Measurements from ENCODE around the gene CCDC9.
"Not testable (repeated sequence)": the region's sequence is repeated elsewhere in the genome, so short reads cannot be mapped to it uniquely, and the experiment has no call there.

The CCDC9 gene

DNA sequence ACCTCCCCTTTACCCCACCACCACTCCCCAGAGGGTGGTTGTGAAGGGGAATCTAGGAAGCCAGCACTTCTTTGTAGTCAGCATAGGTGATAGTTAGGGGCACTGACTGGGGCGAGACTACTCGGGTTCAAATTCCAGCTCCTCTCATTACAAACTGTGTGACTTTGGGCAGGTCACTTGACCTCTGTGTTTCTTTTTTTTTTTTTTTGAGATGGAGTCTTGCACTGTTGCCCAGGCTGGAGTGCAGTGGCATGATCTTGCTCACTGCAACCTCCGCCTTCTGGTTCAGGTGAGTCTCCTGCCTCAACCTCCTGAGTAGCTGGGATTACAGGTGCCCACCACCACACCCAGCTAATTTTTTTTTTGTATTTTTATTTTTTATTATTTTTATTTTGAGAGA is 20.2 kb downstream of the CCDC9 start:
- not testable (repeated sequence) for DNase-seq (ENCODE audit: low read depth); H3K4me3 ChIP-seq (ENCODE audit: low read depth, low read length)

DNA sequence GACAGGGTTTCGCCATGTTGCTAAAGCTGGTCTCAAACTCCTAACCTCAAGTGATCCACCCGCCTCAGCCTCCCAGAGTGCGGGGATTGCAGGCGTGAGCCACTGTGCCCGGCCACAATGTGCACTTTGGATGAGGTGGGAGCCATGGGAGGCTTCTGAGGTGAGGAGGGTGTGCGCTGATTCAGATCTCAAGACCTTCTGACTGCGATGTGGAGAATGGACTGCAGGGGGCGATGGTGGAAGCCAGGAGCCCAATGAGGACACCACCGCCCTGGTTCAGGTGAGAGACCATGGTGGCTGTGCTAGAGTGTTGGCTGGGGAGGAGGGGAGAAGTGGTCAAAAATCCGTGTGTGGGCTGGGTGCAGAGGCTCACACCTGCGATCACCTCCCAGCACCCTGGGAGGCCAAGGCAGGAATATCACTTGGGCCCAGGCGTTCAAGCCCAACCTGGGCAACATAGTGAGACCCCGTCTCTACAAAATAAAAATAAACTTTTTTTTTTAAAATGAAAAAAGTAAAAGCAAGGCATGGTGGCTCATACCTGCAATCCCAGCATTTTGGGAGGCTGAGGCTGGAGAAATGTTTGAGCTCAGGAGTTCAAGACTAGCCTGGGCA is 24.0 kb downstream of the CCDC9 start:
- DNase-seq (ENCODE audit: low read depth) = no peak
- no peak overlapping the region for H3K4me3 ChIP-seq (ENCODE audit: low read depth, low read length)

- no peak overlapping the region for H3K4me3 ChIP-seq (ENCODE audit: low read depth, low read length)
- no peak for DNase-seq (ENCODE audit: low read depth)
Measured at GRCh38 chr19:47283405-47284059, 27.2 kb downstream of the CCDC9 start.

DNA sequence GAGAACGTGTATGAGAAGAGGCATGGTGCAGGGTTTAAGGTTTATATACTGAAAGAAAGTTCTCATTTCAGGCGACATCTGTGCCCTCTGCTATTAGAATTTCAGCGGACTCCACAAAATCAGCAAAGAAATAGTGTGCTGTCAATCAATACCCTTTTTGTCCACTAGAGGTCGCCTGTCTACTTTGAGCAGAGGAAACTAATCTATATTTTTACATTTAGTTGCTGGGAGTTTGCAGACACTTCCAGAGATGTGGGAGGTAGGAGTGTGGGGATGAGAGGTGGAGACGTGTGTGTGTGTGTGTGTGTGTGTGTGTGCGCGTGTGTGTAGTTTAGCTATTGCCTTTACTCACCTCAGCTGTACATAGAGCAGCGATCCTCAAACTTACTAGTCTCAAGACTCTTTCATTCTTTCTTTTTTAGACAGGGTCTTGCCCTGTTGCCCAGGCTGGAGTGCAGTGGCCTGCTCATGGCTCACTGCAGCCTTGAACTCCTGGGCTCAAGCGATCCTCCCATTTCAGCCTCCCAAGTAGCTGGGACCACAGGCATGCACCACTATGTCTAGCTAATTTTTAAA is 28.1 kb downstream of the CCDC9 start:
- no peak overlapping the region for H3K4me3 ChIP-seq (ENCODE audit: low read depth, low read length)
- no peak for DNase-seq (ENCODE audit: low read depth)

DNA sequence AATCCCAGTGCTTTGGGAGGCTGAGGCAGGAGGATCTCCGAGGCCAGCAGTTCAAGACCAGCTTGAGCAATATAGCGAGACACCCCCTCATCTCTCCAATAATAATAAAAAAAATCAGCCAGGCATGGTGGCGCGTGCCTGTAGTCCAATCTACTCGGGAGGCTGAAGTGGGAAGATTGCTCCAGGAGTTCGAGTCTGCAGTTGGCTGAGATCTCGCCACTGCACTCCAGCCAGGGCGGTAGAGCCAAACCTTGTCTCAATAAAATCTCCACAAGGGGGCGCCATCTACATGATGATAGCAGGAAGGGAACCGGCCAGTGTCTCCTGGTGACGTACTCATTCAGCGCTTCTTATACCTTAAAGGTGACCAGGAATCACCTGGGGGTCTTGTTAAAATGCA is 39.7 kb downstream of the CCDC9 start:
- DNase-seq (ENCODE audit: low read depth) = no peak
- H3K4me3 ChIP-seq (ENCODE audit: low read depth, low read length) = no peak overlapping the region

DNA sequence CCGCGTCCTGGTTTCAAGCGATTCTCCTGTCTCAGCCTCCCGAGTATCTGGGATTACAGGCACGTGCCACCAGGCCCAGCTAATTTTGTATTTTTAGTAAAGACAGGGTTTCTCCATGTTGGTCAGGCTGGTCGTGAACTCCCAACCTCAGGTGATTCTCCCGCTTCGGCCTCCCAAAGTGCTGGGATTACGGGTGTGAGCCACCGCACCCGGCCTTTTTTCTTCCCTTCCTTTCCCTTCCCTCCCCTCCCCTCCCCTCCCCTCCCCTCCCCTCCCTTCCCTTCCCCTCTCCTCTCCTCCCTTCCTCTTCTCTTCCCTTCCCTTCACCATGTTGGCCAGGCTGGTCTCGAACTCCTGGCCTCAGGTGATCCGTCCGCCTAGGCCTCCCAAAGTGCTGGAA is 44.5 kb downstream of the CCDC9 start:
- not testable (repeated sequence) for H3K4me3 ChIP-seq (ENCODE audit: low read depth, low read length); DNase-seq (ENCODE audit: low read depth)

DNA sequence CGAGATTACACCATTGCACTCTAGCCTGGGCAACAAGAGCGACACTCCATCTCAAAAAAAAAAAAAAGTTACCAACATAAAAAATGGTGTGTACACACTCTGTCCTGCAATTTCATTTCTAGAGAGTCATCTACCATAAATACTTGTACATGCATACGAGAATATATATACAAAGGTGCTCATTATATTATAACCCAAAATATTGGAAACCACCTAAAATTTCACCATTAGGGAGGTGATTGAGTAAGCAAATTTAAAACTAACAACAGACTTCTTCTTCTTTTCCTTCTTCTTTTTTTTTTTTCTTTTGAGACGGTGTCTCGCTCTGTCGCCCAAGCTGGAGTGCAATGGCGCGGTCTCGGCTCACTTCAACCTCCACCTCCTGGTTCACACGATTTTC is 45.9 kb downstream of the CCDC9 start:
- H3K4me3 ChIP-seq (ENCODE audit: low read depth, low read length) = no peak overlapping the region
- no peak for DNase-seq (ENCODE audit: low read depth)

DNA sequence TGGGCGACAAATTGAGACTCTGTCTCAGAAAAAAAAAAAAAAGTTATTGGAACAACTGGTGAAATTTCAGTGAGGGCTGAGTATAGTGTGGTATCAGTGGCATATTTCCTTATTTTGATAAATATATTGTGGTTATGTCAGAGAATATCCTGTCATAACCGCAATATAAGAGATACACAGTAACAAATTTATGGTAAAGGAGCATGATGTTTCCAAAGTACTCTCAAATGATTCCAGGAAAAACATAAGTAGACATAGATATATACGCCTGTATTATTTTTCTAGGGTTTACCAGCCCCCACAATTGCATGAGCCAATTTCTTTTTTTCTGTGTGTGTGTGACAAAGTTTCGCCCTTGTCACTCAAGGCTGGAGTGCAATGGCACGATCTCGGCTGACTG is 47.6 kb downstream of the CCDC9 start:
- no peak overlapping the region for H3K4me3 ChIP-seq (ENCODE audit: low read depth, low read length)
- DNase-seq (ENCODE audit: low read depth) = no peak

GRCh38 chr19:47305309-47305751 is 49.0 kb downstream of the CCDC9 start:
- no peak overlapping the region for H3K4me3 ChIP-seq (ENCODE audit: low read depth, low read length)
- peak; percentile 88 for DNase-seq (ENCODE audit: low read depth)

DNA sequence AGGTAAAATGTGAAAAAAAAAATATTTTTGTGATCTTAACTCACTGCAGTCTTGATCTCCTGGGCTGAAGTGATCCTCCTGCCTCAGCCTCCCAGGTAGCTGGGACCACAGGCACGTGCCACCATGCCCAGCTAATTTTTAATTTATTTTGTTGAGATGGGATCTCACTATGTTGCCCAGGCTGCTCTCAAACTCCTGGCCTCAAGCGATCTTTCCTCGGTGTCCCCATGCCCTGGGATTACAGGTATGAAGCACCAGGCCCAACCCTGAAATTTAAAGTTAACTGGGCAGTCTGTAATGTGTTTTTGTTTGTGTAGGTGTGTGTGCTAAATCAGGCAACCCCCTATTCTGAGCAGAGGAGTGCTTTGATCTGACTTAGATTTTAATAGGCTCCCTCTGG is 50.0 kb downstream of the CCDC9 start:
- DNase-seq (ENCODE audit: low read depth) = no peak
- H3K4me3 ChIP-seq (ENCODE audit: low read depth, low read length) = no peak overlapping the region

DNA sequence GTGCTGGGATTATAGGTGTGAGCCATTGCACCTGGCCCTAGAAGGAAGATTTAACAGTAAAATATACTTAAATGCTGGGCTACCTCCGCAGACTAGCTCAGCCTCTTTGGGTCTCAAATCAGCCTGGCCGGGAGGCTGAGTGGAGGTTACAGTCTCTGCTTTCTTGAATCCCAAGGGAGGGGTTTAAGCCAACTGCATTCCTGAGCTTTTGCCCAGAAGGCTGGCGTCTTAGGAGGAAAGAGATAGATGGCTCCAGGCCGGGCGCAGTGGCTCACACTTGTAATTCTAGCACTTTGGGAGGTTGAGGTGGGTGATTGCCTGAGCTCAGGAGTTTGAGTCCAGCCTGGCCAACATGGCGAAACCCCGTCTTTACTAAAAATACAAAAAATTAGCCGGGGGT is 52.7 kb downstream of the CCDC9 start:
- H3K4me3 ChIP-seq (ENCODE audit: low read depth, low read length) = no peak overlapping the region
- DNase-seq (ENCODE audit: low read depth) = no peak

GRCh38 chr19:47309608-47310007 is 53.3 kb downstream of the CCDC9 start, which contains the start of gene C5AR1:
Gene C5AR1, plus strand, starts transcription at chr19:47309861. Its CDS starts 35 bp downstream, at chr19:47309896.
- no peak within 1 kb of the TSS for H3K4me3 ChIP-seq (ENCODE audit: low read depth, low read length)

DNA sequence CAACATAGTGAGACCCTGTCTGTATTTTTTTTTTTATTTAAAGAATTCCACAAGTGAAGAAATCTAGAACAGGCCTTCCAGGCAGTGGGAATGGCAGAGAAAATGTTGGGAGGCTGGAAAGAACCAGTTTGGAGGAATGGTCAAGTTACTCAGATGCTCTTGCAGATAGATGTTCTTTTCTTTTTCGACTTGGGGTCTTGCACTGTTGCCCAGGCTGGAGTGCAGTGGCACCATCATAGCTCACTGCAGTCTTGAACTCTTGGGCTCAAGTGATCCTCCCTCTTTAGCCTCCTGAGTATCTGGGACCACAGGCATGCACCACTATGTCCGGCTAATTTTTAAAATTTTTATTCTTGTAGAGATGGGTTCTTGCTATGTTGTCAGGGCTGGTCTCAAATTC is 54.0 kb downstream of the CCDC9 start:
- no peak overlapping the region for H3K4me3 ChIP-seq (ENCODE audit: low read depth, low read length)
- DNase-seq (ENCODE audit: low read depth) = no peak

More at GRCh38 chr19:47309608-47310007, 53.3 kb downstream of the CCDC9 start, which contains the start of gene C5AR1:
- no peak for DNase-seq (ENCODE audit: low read depth)

DNA sequence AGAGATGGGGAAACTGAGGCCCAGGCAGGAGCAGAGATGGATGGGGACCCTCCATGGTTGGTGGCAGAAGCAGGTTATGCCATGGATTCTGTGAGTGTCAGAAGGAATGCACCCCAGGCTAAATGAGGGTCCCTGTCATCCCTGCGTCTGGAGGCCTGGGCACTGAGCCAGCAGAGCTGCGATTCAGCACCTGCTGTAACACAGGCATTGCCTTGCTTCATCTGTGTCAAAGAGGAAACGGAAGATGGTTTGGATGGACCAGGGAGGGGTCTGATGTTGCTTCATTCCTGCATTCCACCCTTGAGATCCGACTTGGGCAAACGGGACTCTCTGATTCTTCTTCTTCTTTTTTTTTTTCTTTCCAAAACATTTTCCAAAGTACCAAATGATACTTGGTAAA is 54.5 kb downstream of the CCDC9 start:
- no peak for DNase-seq (ENCODE audit: low read depth)
- no peak overlapping the region for H3K4me3 ChIP-seq (ENCODE audit: low read depth, low read length)

GRCh38 chr19:47312366-47313006 is 56.2 kb downstream of the CCDC9 start:
- no peak overlapping the region for H3K4me3 ChIP-seq (ENCODE audit: low read depth, low read length)

DNA sequence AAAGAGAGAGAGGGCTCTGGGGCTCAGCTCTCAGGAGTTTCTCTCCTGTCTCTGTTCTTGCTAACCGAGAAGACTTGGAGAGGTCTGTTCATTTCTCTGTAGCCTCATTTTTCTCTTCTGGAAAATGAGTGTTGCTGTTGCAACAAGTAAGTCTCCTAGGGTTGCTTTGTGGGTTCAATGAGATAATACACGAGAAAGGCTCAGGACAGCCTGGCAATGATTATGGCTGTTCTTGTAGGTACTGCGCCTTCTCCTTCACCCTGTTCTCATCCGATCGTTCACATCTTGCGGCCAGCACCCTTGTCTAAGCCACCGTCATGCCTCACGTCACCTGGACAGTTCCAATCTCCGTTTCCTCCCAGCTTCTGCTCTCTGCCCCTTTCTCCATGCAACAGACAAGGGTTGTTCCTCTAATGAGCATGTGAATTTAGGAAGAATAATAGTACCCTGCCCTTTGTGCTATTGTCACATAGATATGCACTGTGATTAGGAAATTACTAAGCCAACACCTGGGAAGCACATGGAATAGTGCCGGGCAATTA is 57.5 kb downstream of the CCDC9 start:
- no peak for DNase-seq (ENCODE audit: low read depth)

More at GRCh38 chr19:47312366-47313006, 56.2 kb downstream of the CCDC9 start:
- no peak for DNase-seq (ENCODE audit: low read depth)

DNA sequence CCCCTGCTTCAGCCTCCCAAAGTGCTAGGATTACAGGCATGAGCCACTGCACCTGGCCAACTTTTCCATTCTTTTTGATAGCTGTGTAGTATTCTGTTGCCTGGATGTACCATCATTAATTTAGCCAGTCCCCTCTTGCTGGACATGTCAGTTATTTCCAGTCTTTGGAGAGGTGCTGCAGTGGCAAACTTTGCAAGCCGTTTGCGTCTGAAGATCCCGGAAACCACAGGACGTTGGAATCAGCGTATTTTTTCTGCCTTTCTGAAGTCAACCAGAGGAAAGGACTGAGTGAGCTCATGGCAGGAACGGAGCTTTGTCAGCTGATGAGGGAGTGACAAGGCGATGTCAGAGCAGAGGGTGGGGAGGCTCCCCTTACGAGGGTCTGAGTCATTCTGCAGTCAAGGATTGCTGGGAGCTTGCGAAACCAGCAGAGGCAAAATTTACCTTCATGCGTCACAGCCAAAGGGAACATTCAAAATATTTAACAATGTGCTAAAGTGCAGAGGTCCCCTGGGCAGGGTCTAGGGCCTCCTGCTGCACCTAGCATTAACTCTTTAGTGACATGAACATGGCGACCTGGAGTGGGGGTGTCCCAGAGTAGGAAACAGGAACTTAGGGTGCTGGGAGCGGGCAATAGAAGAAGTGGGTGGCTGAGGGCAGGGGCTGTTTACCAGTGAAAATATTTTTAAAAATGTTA is 58.9 kb downstream of the CCDC9 start:
- peak; percentile 98 for DNase-seq (ENCODE audit: low read depth)
- H3K4me3 ChIP-seq (ENCODE audit: low read depth, low read length) = no peak overlapping the region

More for the DNA sequence above, 57.5 kb downstream of the CCDC9 start:
- no peak overlapping the region for H3K4me3 ChIP-seq (ENCODE audit: low read depth, low read length)

GRCh38 chr19:47316513-47316912 is 60.2 kb downstream of the CCDC9 start:
- no peak for DNase-seq (ENCODE audit: low read depth)
- H3K4me3 ChIP-seq (ENCODE audit: low read depth, low read length) = no peak overlapping the region

Data from skeletal muscle cell (primary cell).